Activated CD4-positive, alpha-beta T cell treated with anti-CD3 and anti-CD28 coated beads, Interleukin-2, amount 10 ng/mL, durations not matched to agents 7 days and 5 days (primary cell): ENCODE data around the gene PSEN2. TPM values are rescaled to one million over a fixed set of nuclear protein-coding genes. Genes with fewer than 3 reads are reported as not detected.
A peak's percentile ranks its signal among the peaks of the same experiment; 100 is the strongest.

Experiments used
- CTCF ChIA-PET: fragments of 350-600 bp; sonication (Branson Sonifier 250); formaldehyde crosslinking; loops from one replicate; lab custom pipeline; 2021; ENCODE audit warnings: antibody characterized with exemption; lab: Charles Lee
- POLR2A ChIA-PET: fragments of 350-600 bp; sonication (Branson Sonifier 250); formaldehyde crosslinking; loops from one replicate; lab custom pipeline; 2021; ENCODE audit warnings: antibody characterized with exemption; lab: Charles Lee
- DNase-seq: peaks from one replicate; pipeline ENCODE4 v3.0.0-alpha.2; 2020
- H3K27ac Mint-ChIP-seq: one replicate; pipeline ENCODE4 v1.8.0; 2021; ENCODE audit warnings: mild to moderate bottlenecking, moderate library complexity, mixed read lengths
- H3K27me3 Mint-ChIP-seq: one replicate; pipeline ENCODE4 v1.8.0; 2021; ENCODE audit warnings: mixed read lengths
- H3K36me3 Mint-ChIP-seq: one replicate; pipeline ENCODE4 v1.8.0; 2021; ENCODE audit warnings: low read depth, mixed read lengths
- H3K4me1 Mint-ChIP-seq: one replicate; pipeline ENCODE4 v1.8.0; 2021; ENCODE audit warnings: mixed read lengths
- H3K4me3 Mint-ChIP-seq: one replicate; pipeline ENCODE4 v1.8.0; 2021; ENCODE audit warnings: mild to moderate bottlenecking, moderate library complexity, mixed read lengths
- H3K9me3 Mint-ChIP-seq: one replicate; pipeline ENCODE4 v1.8.0; 2021; ENCODE audit warnings: mixed read lengths
- total RNA-seq, 2 experiments: library from RNA; stranded (reverse); gene quantifications; one replicate each; pipeline ENCODE4 v1.2.3, GENCODE V29; 2021

The PSEN2 gene
- total RNA-seq, 2 experiments from 2014 or later: 2.0 to 2.9 TPM

DNA sequence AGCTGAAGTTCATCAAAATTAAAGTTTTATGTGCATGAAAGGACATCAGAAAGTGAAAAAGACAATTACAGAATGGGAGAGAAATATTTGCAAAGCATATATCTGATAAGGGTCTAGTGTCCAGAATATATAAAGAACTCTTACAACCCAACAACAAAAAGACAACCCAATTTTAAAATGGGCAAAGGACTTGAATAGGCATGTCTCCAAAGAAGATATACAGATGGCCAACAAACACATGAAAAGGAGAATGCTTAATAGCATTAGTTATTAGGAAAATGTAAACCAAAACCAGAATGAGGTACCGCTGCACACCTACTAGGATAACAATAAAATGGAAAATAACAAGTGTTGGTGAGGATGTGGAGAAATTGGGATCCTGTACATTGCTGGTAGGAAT lies 1.7 kb upstream of the PSEN2 start:
- CTCF ChIA-PET: no interaction called here
- H3K36me3 Mint-ChIP-seq: no peaks in the 10 kb centered on the region
- no peak overlapping the region for H3K27ac Mint-ChIP-seq
- peaks cover 19% of the 10 kb centered on the region for H3K4me1 Mint-ChIP-seq
- POLR2A ChIA-PET: no interaction called here
- H3K9me3 Mint-ChIP-seq: no peaks in the 10 kb centered on the region
- DNase-seq: no peak
- peaks cover 40% of the 10 kb centered on the region for H3K27me3 Mint-ChIP-seq
- no peak overlapping the region for H3K4me3 Mint-ChIP-seq

DNA sequence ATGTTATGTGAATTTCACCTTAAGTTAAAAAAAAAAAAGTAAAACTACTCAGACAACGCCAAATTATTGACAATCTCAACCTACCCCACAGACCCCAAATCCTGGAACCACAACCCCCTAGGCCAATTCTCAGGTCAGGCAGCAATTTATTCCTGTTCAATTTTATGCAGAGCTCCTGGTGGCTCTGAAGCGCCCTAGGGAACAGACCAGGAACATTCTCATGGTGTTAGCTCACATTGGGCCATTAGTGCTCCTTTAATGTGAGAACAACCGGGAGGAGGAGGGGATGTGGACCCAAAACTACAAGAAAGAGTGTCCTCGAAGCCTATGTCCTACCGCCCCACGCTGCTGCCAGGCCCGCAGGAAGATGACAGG lies 403 bp upstream of the PSEN2 start:
- no peaks in the 10 kb centered on the region for H3K36me3 Mint-ChIP-seq
- peaks cover 16% of the 10 kb centered on the region for H3K4me1 Mint-ChIP-seq
- ChIA-PET CTCF (interaction anchor here (0.7 to 1.4 kb wide), 3 partner anchors 9 to 13 kb away, joined by 3 to 5 read pairs (median 3); no protein-coding TSS in a partner anchor), POLR2A (no interaction called here)
- H3K27ac Mint-ChIP-seq: no peak overlapping the region
- H3K9me3 Mint-ChIP-seq: no peaks in the 10 kb centered on the region
- DNase-seq: no peak
- H3K4me3 Mint-ChIP-seq: peak overlapping the region; percentile 71
- peaks cover 38% of the 10 kb centered on the region for H3K27me3 Mint-ChIP-seq

DNA sequence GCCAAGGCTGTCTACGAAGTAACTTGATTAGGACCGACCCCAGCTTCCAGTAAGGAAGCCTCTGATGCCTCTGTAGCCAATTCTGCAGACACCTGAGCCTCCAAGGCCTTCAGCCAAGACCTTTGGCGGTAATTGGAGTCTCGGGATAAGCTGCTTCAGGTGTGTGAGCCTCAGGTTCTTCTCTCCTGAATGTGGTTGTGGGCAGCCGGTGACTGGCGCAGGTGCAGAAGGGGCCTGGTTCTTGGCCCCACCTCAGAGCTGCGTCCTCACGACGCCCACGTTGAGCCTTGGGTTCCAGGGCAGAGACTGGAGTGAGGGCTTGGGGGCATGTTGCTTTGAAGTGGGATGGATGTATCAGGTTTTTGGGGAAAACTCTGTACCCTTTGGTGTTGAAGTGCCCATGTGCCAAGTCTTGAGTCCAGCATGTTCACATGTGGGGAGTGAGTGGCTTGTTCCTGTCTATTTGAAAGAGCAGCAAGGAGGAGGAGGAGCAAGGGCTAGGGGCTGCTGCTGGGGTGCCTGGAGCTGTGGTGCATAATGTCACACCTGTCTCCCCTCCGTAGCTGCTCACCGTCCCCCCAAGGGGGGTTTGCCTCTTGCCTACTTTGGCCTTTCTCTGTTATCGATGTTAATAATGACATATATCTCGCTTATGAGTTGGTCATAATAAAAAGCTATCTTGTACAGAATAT lies 1.4 kb downstream of the PSEN2 start:
- Mint-ChIP-seq H3K27me3 (peaks cover 35% of the 10 kb centered on the region), H3K9me3 (no peaks in the 10 kb centered on the region), H3K27ac (no peak overlapping the region), H3K4me3 (peak overlapping the region; percentile 73), H3K4me1 (peaks cover 16% of the 10 kb centered on the region), H3K36me3 (no peaks in the 10 kb centered on the region)
- CTCF ChIA-PET: interaction anchor here (1.6 to 2.2 kb wide), 2 partner anchors 11 to 43 kb away, joined by 6 to 12 read pairs; no protein-coding TSS in a partner anchor
- DNase-seq: no peak
- POLR2A ChIA-PET: no interaction called here

DNA sequence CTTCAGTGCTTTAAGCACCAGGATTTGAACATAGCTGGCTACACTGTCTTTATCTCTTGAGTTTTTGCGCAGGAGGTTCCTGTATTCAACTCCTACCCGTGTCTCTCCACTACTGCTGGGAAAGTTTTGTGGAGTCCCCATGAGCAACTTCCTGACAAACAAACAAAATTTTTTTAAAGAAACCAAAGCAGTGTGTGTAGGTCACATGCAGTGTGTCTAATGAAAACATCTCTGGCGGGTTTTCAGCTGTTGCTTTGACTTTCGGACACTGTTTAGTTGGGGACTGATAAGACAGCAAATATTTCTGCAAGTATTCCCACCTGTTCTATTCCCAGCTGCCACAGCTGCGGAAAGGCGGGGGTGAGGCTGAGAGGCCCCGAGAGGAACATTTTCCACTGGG lies 2.0 kb downstream of the PSEN2 start:
- DNase-seq: no peak
- H3K9me3 Mint-ChIP-seq: no peaks in the 10 kb centered on the region
- peaks cover 16% of the 10 kb centered on the region for H3K4me1 Mint-ChIP-seq
- no peak overlapping the region for H3K4me3 Mint-ChIP-seq
- no peaks in the 10 kb centered on the region for H3K36me3 Mint-ChIP-seq
- H3K27ac Mint-ChIP-seq: no peak overlapping the region
- H3K27me3 Mint-ChIP-seq: peaks cover 33% of the 10 kb centered on the region
- ChIA-PET POLR2A (no interaction called here), CTCF (interaction anchor here (0.6 to 2.2 kb wide), 3 partner anchors 10 to 44 kb away, joined by 3 to 12 read pairs (median 6); no protein-coding TSS in a partner anchor)

DNA sequence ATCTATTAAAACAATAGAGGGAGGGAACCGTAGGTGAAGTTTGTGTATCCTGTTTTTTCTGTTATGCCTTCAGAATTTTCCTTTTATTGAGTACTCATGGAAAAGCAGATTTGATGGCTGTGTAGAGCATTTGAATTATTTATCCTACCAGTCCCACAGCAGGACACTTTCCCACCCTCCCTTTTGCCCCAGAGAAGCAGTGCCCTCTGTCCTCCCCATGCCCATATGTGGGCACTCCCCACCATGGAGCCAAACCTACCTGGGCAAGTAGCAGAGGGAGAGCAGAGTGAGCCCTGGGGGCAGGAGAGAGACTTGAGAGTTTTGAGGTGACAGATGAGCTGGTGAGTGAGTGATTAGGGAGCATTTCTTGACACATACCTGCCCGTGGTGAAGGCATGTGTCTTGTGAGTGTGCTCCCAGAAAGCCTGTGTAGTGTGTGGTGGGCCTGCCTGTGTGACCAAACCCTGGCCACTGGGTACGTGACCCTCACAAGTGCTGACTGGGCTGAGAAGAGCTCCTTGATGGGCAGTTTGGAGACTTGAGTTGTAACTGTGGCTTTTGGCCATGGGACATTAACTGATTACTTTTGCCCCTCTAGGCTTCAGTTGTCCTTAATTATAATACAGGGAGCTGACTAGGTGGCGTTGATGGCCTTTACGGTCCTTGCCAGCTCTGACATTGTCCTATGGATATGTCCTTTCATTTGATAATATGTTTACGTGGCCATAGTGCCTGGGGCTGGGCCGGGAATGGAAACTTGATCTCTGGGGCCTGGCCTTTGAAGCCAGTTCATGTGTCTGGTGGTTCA lies 3.6 kb downstream of the PSEN2 start:
- H3K36me3 Mint-ChIP-seq: no peaks in the 10 kb centered on the region
- no peaks in the 10 kb centered on the region for H3K9me3 Mint-ChIP-seq
- H3K4me1 Mint-ChIP-seq: peaks cover 16% of the 10 kb centered on the region
- ChIA-PET CTCF (interaction anchor here (1.0 kb wide), 1 partner anchor 13 kb away, joined by 6 read pairs; no protein-coding TSS in a partner anchor), POLR2A (no interaction called here)
- no peak overlapping the region for H3K4me3 Mint-ChIP-seq
- H3K27me3 Mint-ChIP-seq: peaks cover 22% of the 10 kb centered on the region
- no peak for DNase-seq
- H3K27ac Mint-ChIP-seq: no peak overlapping the region

DNA sequence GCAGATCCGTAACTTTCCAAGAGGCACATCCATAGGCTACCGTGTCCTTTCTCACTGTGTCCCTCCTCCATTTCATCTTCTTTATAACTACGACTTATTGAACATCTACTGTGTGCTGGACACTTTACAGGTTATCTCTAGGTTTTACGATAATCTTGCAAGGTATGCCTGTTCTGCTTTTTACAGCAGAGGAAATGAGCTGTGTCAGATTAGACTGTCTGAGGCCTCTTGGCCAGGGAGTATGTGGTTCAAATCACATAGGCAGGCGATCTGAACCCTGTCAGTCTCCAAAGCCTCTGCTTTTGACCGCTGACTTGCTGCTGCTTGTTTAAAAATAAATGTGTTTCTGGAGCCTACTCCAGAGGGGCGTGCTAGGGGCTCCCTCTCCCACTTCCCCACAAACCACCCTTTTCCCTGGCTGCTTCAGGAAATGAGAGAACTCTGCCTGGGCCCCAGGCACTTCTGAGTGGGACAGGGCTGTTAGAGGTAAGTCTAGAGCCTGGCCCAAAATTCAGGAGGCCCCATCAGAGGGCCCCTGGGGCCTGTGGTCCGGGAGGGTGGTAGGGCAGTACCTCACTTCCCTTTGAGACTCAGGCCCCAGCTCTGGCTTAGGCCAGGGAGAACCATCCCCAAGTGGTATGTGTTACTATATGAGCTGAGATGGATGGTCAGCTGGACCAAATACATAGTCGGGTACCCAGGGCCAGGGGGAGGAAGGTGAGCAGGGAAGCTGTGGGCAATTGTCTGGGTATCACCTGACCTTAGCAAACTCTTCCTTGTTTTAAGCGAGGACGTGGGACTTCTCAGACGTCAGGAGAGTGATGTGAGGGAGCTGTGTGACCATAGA lies 4.4 kb downstream of the PSEN2 start:
- no peak overlapping the region for H3K4me3 Mint-ChIP-seq
- H3K27me3 Mint-ChIP-seq: peaks cover 16% of the 10 kb centered on the region
- peaks cover 13% of the 10 kb centered on the region for H3K4me1 Mint-ChIP-seq
- no peak for DNase-seq
- ChIA-PET POLR2A (no interaction called here), CTCF (interaction anchor here (1.0 to 1.3 kb wide), 2 partner anchors 11 to 12 kb away, joined by 3 to 6 read pairs; no protein-coding TSS in a partner anchor)
- H3K9me3 Mint-ChIP-seq: no peaks in the 10 kb centered on the region
- no peak overlapping the region for H3K27ac Mint-ChIP-seq
- no peaks in the 10 kb centered on the region for H3K36me3 Mint-ChIP-seq

DNA sequence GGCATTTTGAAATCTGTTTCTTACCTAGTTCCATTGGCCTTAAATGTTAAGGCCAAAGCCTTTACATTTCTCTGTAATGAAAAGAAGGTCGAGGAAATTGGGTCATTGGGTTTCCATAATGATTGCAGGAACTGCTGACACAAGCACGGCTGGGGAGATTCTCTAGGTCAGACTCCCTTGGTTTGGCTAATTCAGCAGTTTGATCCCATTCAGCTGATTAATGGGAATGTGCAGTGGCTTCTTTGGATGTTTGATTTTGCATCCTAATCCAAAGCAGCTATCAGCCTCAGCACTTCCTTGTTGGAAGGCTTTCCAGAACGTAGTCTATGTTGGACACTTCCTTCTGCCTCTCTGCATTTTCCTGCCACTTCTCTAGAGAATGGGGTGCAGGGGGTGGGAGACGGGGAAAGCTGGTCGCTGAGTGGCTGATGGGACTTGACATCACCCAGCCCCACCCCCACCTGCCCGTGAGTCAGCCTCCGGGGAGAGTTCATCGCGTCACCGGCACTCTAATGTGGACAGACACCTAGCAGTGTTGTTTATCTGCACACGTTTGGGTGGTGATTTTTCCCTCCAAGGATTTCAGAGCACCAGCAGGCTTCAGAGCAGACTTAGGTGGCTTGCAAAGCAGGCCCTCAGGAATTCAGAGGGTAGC lies 5.4 kb downstream of the PSEN2 start:
- Mint-ChIP-seq H3K4me3 (no peak overlapping the region), H3K4me1 (peaks cover 10% of the 10 kb centered on the region)
- POLR2A ChIA-PET: no interaction called here

DNA sequence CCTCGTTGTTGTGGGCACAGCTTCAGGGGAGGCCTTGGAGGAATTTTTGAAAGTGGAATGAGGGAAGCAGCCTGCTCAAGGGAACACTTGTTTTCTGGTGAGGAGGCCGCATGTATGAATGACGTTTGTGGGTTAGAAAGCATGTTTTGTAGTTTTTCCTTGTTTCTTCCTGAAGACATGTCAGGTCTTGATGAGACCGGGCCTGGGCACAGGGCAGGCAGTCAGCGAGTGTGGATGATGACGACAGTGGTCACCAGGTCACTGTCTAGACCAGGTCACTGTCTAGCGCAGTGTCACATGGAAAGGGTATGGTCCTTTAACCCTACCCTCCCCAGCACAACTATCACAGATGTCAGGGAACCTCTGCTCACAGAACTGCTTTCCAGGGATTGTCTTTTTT lies 7.3 kb downstream of the PSEN2 start:
- Mint-ChIP-seq H3K27me3 (peaks cover under 1% of the 10 kb centered on the region), H3K9me3 (no peaks in the 10 kb centered on the region), H3K27ac (no peak overlapping the region), H3K4me3 (no peak overlapping the region), H3K4me1 (peaks cover 22% of the 10 kb centered on the region), H3K36me3 (peaks cover 4% of the 10 kb centered on the region)
- DNase-seq: no peak
- ChIA-PET CTCF (no interaction called here), POLR2A (no interaction called here)

More for the DNA sequence above, 5.4 kb downstream of the PSEN2 start:
- peaks cover 11% of the 10 kb centered on the region for H3K27me3 Mint-ChIP-seq
- H3K9me3 Mint-ChIP-seq: no peaks in the 10 kb centered on the region
- CTCF ChIA-PET: interaction anchor here (1.3 kb wide), 1 partner anchor 12 kb away, joined by 3 read pairs; no protein-coding TSS in a partner anchor
- peaks cover 1% of the 10 kb centered on the region for H3K36me3 Mint-ChIP-seq
- H3K27ac Mint-ChIP-seq: no peak overlapping the region
- DNase-seq: no peak

DNA sequence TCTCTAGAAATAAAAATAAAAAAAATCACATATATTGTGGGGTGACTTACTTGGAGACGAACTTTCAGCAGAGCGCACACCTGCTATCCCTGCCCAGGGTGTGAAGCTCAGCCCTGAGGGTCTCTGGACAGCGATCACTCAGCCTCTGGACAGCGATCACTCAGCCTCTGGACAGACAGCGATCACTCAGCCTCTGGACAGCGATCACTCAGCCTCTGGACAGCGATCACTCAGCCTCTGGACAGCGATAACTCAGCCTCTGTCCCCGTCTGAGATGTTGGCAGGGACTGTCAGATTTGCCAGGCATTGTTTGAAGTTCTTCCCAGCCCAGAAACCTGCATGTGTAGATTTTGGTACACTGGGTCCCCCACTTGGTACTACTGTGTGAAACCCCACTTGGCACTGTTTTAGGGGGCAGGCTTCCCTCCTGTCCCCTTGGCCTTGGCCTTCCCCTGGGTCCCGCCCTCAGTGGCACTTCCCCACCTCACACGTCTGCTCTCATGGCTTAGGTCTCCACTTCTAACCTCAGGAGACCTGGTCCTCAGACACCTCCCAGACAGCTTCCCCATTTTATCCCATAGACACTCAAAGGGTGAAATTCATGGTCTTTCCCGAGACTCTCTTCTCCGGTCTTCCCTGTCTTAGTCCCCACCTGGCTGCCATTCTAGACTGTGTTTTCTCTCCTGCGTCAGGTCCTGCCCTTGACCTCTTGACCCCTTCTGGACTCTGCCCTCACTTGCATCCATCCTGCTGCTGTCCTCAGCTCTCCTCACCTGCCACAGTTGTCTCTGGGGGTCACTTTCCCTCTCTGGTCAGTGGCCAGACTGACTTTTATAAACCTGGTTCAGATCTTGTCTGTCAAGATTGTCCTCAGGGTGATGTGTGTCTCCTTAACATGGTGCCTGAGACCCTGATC lies 10.2 kb downstream of the PSEN2 start:
- H3K27ac Mint-ChIP-seq: peak overlapping the region; percentile 91

DNA sequence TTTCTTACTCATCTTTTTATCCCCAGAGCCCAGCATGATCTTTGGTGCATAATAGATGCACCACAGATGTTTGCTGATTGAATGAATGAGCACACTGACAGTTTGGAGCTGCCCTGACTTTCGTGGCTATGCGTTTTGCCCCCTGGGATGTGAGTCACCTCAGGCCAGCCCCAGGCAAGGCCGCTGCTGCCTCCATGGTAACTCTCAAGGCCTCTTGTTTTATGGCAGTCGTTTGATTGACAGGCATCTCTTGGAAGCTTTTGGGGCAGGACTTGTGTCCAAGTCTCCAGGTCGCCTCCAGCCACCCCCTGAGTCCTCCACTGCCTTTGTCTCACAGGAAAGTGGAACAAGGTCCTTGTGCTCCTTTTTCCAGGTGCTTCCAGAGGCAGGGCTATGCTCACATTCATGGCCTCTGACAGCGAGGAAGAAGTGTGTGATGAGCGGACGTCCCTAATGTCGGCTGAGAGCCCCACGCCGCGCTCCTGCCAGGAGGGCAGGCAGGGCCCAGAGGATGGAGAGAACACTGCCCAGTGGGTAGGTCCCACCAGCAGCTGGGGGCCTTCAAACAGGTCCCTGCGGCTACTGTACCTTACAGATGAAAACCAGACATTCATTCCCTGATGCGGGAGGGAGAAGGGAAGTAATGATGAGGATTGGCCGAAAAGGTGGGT lies 11.2 kb downstream of the PSEN2 start:
- CTCF ChIA-PET: interaction anchor here (1.0 to 3.2 kb wide), 3 partner anchors 10 to 255 kb away, joined by 4 to 12 read pairs (median 5); no protein-coding TSS in a partner anchor
- peak overlapping the region; percentile 91 for H3K27ac Mint-ChIP-seq
- POLR2A ChIA-PET: no interaction called here
- peak overlapping the region; percentile 51 for H3K4me3 Mint-ChIP-seq
- no peaks in the 10 kb centered on the region for H3K27me3 Mint-ChIP-seq
- H3K4me1 Mint-ChIP-seq: peaks cover 60% of the 10 kb centered on the region
- no peak for DNase-seq
- H3K36me3 Mint-ChIP-seq: peaks cover 4% of the 10 kb centered on the region
- H3K9me3 Mint-ChIP-seq: no peaks in the 10 kb centered on the region

More for the DNA sequence above, 10.2 kb downstream of the PSEN2 start:
- Mint-ChIP-seq H3K9me3 (no peaks in the 10 kb centered on the region), H3K36me3 (peaks cover 4% of the 10 kb centered on the region), H3K4me1 (peaks cover 51% of the 10 kb centered on the region), H3K4me3 (no peak overlapping the region), H3K27me3 (no peaks in the 10 kb centered on the region)
- ChIA-PET POLR2A (no interaction called here), CTCF (interaction anchor here (0.7 to 1.4 kb wide), 2 partner anchors 10 to 272 kb away, joined by 3 read pairs; partner anchors contain the start of gene PSEN2)
- DNase-seq: no peak
